ENCODE measurements around the gene SHISA3.

SHISA3 gene

DNA sequence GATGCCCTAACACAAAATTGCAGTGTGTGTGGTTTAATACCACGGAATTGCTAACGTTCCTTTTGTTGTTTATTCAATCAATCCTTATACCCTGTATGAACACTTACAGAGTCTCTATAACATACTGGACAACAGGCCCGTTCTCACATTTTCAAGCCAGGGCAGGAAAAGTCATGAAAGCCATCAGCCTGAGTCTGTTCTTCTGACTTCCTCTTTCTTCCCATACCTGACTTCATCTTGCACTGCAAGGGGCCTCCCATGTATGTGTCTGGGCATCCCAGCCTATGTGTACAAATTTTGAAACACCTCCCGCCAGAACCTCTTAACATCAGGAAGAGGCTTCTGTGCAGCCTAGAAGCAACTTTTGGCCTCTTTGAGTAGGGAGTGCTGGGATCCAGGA is 4.9 kb upstream of the SHISA3 start:
- DNase-seq: no peak

DNA sequence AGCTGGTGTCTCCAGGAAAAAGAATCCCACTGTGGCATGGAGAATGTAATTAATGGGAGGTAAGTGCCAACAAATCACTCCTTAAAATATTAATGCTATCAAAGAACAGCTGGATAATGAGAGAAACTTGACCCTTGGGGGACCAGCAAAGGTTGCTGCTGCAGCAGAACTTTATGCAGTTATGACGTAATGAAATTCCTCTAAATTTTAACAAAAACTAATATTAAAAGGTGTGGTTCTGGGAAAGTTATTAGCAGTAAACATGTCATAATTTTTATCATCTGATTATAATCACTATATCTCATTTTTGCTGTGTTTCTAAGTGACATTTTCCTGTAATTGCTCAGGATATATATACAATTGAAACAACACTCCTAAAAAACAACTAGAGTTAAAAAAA is 1.7 kb upstream of the SHISA3 start:
- DNase-seq: no peak

GRCh38 chr4:42396361-42396751 is 932 bp upstream of the SHISA3 start:
- no peak for DNase-seq

- DNase-seq: peak; percentile 84
Measured at GRCh38 chr4:42397635-42398170, 415 bp downstream of the SHISA3 start.

- DNase-seq: peak; percentile 84
Measured at GRCh38 chr4:42398171-42398870, 1.0 kb downstream of the SHISA3 start.

DNA sequence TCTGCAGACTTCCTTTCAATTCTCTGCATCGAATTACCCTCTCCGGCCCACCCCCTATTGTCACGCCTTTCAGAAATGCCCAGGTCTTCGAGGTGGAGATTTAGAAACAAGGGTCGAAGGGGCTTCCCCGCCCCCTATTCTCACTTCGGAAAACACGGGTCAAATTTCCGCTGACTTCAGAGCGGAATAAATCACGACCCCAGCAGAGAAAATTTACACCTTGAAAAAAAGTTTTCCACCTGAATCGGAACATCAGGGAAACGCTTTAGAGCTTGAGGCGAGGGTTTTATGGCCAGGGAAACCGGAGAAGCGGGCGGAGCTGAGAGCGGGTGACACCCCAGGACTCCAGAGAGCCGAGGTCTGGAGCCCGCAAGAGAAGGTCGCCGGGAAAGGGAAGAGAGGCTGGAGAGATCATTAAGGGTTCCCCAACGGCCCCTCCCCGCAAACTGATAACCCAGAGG is 1.6 kb downstream of the SHISA3 start:
- DNase-seq: peak; percentile 57

- DNase-seq: peak; percentile 45
Measured at GRCh38 chr4:42399393-42399792, 2.1 kb downstream of the SHISA3 start.

- peak; percentile 55 for DNase-seq
Measured at GRCh38 chr4:42401171-42401570, 3.9 kb downstream of the SHISA3 start.

GRCh38 chr4:42404001-42404400 is 6.7 kb downstream of the SHISA3 start:
- no peak for DNase-seq

DNA sequence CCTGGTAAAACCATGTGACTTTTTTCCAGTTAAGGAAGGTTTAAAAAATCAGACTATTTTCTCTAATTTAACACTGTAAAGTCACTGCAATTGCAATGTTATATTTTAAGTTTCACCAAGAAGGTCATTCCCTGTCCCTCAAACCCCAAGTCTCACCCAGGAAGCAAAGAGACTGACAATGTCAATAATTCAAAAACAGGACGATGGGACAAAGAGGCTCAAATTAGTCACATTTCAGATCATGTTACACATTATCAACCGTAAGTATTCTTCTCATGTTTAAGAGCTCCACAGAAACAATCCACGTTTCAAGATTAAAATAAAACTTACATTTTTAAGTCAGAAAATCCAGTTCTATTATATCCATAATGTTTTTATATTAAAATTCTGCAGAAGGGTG is 13.2 kb downstream of the SHISA3 start:
- DNase-seq: peak; percentile 67

DNA sequence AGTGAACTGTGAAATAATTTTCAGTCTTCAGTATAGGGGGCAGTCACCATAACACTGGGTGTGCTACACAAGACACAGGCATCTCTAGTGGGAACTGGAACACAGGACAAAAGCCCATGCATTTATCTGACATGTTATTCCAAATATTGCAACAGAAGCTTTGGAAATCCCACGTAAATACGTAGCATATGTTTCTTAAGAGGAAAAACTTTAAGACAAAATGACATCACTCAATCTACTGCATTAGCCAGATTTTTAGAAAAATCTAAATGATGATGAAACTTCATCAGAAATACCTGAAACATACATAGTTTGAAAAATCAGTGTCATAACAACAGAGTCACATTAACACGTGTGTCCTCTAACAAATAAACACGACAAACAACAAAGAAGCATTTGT is 14.5 kb downstream of the SHISA3 start:
- no peak for DNase-seq

GRCh38 chr4:42412251-42412650 is 15.0 kb downstream of the SHISA3 start:
- DNase-seq: no peak

GRCh38 chr4:42415281-42415680 is 18.0 kb downstream of the SHISA3 start:
- no peak for DNase-seq

DNA sequence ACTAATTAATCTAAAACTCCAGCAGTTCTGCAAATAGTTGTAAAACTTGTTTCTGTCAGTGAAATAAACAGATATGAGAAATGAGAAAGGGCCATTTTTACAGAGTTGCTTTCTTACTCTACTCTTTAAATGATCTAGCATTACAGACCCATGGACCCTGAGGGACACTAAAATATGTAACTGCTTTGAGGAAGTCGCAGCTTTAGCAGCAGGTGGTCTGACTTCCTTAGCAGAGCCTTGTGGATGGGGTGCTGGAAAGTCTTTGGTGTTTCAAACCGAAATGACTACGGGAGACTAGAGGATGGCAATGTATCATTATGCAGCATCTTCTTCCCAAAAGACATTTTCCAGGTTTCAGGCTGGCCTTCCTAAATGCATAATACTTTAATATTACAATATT is 18.7 kb downstream of the SHISA3 start:
- no peak for DNase-seq

GRCh38 chr4:42417550-42417949 is 20.3 kb downstream of the SHISA3 start:
- no peak for DNase-seq

DNA sequence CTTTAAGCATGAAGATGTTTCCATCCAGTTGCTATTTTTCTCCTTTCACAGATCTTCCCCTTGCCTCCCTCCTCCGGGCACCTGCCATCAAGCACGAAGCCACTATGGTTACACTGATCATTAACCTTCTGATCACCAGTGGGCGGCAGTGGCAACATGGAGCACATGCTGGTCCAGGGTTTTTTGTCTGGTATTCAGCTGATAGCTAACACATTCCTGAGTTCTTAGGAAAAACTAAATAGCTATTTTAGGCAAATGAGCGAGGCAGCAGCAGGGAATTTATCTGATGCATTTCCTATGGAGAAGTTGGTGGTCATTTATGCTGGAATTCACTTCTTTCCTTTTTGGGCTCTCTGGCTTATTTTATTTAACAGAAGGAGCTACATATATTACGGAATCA is 22.9 kb downstream of the SHISA3 start:
- no peak for DNase-seq

GRCh38 chr4:42425146-42426065 is 28.1 kb downstream of the SHISA3 start:
- DNase-seq: no peak

- no peak for DNase-seq
Measured at GRCh38 chr4:42428036-42428435, 30.7 kb downstream of the SHISA3 start.

DNA sequence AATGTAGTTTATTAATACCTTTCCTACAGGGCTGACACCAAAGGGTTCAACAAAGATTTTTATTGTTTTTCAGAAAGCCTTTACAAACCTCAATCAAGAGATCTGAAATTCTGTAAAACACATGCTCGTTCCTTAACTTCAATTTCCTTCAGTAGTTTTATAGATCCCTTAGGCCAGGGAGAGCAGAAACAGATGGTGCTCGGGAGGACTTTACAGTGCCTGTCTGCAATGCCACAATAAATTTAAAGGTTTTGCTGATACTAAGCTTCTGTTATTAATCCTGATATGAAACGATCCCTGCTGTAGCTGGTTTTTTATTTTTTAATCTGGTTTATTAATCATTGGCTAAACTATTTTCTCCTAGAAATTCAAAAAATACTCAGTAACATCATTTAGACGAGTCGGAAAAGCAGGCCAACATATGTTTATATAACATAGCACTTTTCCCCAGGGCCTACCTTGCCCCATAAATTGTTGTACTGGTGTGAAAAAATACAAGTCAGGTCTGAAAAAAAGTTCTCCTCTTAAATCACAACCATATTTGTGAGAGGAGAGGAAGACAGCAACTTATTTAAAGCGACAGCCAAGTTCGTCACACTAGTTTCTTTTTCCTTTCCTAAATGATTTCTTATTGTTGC is 39.8 kb downstream of the SHISA3 start:
- DNase-seq: no peak

GRCh38 chr4:42440083-42440482 is 42.8 kb downstream of the SHISA3 start:
- DNase-seq: no peak

GRCh38 chr4:42442601-42443000 is 45.3 kb downstream of the SHISA3 start:
- DNase-seq: no peak

DNA sequence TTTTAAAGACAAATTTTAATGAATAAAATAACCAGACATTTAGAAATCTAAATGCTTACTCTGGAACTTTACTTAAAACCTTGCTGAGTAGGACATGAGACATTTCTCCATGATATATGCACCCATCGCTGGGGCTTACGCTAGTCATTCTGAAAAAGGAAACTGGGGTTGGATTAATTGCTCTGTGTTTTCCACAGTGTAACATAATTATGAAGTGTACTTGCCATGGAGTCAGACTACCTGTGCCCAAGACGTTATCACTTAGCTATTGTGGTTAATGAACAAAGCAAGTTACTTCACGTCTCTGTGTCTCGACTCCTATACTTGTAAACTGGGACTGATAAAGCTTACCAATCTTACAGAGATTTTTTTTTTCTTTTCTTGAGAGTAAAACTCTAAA is 47.8 kb downstream of the SHISA3 start:
- no peak for DNase-seq

- DNase-seq: no peak
Measured at GRCh38 chr4:42446823-42447222, 49.5 kb downstream of the SHISA3 start.
